HG02943 (cell line): ENCODE measurements around the gene TTC23.

Source experiments
- ATAC-seq: cut with Tn5 transposase; IDR thresholded peaks from one replicate; pipeline ENCODE4 v1.9.1; 2021; ENCODE audit warnings: mild to moderate bottlenecking, low read depth, moderate library complexity; ENCODE audit not compliant: unreplicated experiment

Gene TTC23

GRCh38 chr15:99108993-99109392 lies 140.4 kb downstream of the TTC23 start:
- no peak for ATAC-seq

- no peak for ATAC-seq
Observed at GRCh38 chr15:99106417-99107220, 142.8 kb downstream of the TTC23 start.

GRCh38 chr15:99105514-99106341 lies 143.7 kb downstream of the TTC23 start:
- peak; percentile 49 for ATAC-seq

- peak; percentile 77 for ATAC-seq
Observed at GRCh38 chr15:99104788-99105513, 144.4 kb downstream of the TTC23 start, which contains the start of gene SYNM. TSS of gene SYNM (plus strand) at chr15:99105080. CDS start at chr15:99105200, 120 bp downstream.

- ATAC-seq: no peak
Observed at GRCh38 chr15:99103279-99103678, 146.1 kb downstream of the TTC23 start.

- no peak for ATAC-seq
Observed at GRCh38 chr15:99102332-99103235, 146.8 kb downstream of the TTC23 start.

GRCh38 chr15:99101501-99101900 lies 147.9 kb downstream of the TTC23 start:
- no peak for ATAC-seq

- ATAC-seq: no peak
Observed at GRCh38 chr15:99100245-99101173, 148.9 kb downstream of the TTC23 start.

- no peak for ATAC-seq
Observed at GRCh38 chr15:99099661-99100060, 149.7 kb downstream of the TTC23 start.

GRCh38 chr15:99098991-99099390 lies 150.4 kb downstream of the TTC23 start:
- no peak for ATAC-seq

- ATAC-seq: no peak
Observed at GRCh38 chr15:99098426-99098825, 151.0 kb downstream of the TTC23 start.

GRCh38 chr15:99097441-99098410 lies 151.7 kb downstream of the TTC23 start:
- ATAC-seq: no peak

GRCh38 chr15:99096894-99097426 lies 152.4 kb downstream of the TTC23 start:
- no peak for ATAC-seq

- ATAC-seq: no peak
Observed at GRCh38 chr15:99096173-99096893, 153.0 kb downstream of the TTC23 start.

GRCh38 chr15:99095626-99096025 lies 153.8 kb downstream of the TTC23 start:
- no peak for ATAC-seq

- ATAC-seq: no peak
Observed at GRCh38 chr15:99092554-99093172, 156.7 kb downstream of the TTC23 start.
